ENCODE measurements around the gene HMGCL.
A peak's percentile ranks its signal among the peaks of the same experiment; 100 is the strongest.
"Not testable (repeated sequence)": the region's sequence is repeated elsewhere in the genome, so short reads cannot be mapped to it uniquely, and the experiment has no call there.

HMGCL gene

GRCh38 chr1:23805025-23805424, 20.2 kb downstream of the HMGCL start:
- no peak overlapping the region for H3K4me3 ChIP-seq (ENCODE audit: low read length)
- H3K9me3 ChIP-seq (ENCODE audit: insufficient read depth, low read depth, low read length) = no peaks in the 10 kb centered on the region
- WGBS = 91% methylated on average over 2 of the region's 2 CpGs
- no peaks in the 10 kb centered on the region for H3K36me3 ChIP-seq (ENCODE audit: insufficient read depth, low read length)
- no peak overlapping the region for H3K9ac ChIP-seq (ENCODE audit: low read depth, low read length)
- H3K4me1 ChIP-seq (ENCODE audit: insufficient read depth, low read length) = no peaks in the 10 kb centered on the region
- H3K27me3 ChIP-seq (ENCODE audit: insufficient read depth, low read length) = peaks cover 13% of the 10 kb centered on the region
- H3K27ac ChIP-seq (ENCODE audit: low read depth, low read length) = no peak overlapping the region

GRCh38 chr1:23804183-23804835, 20.9 kb downstream of the HMGCL start:
- Histone ChIP-seq H3K36me3 (ENCODE audit: insufficient read depth, low read length) (no peaks in the 10 kb centered on the region), H3K9ac (ENCODE audit: low read depth, low read length) (no peak overlapping the region), H3K27me3 (ENCODE audit: insufficient read depth, low read length) (peaks cover 13% of the 10 kb centered on the region), H3K9me3 (ENCODE audit: insufficient read depth, low read depth, low read length) (no peaks in the 10 kb centered on the region), H3K4me1 (ENCODE audit: insufficient read depth, low read length) (peaks cover 1% of the 10 kb centered on the region), H3K27ac (ENCODE audit: low read depth, low read length) (no peak overlapping the region), H3K4me3 (ENCODE audit: low read length) (no peak overlapping the region)
- 75% methylated on average over 7 of the region's 7 CpGs for WGBS

GRCh38 chr1:23803674-23804073, 21.6 kb downstream of the HMGCL start:
- Histone ChIP-seq H3K4me1 (ENCODE audit: insufficient read depth, low read length) (peaks cover 7% of the 10 kb centered on the region), H3K4me3 (ENCODE audit: low read length) (no peak overlapping the region), H3K27me3 (ENCODE audit: insufficient read depth, low read length) (peaks cover 13% of the 10 kb centered on the region), H3K9ac (ENCODE audit: low read depth, low read length) (no peak overlapping the region), H3K36me3 (ENCODE audit: insufficient read depth, low read length) (0 out of 2 replicates have a peak, but pooled peaks cover 4% of the 10 kb centered on the region), H3K27ac (ENCODE audit: low read depth, low read length) (no peak overlapping the region), H3K9me3 (ENCODE audit: insufficient read depth, low read depth, low read length) (no peaks in the 10 kb centered on the region)
- WGBS = 90% methylated on average over 5 of the region's 5 CpGs

- not testable (repeated sequence) for H3K27ac ChIP-seq (ENCODE audit: low read depth, low read length); H3K4me1 ChIP-seq (ENCODE audit: insufficient read depth, low read length)
- 90% methylated on average over 7 of the region's 7 CpGs for WGBS
Measured at GRCh38 chr1:23802809-23803342, 22.4 kb downstream of the HMGCL start.

DNA sequence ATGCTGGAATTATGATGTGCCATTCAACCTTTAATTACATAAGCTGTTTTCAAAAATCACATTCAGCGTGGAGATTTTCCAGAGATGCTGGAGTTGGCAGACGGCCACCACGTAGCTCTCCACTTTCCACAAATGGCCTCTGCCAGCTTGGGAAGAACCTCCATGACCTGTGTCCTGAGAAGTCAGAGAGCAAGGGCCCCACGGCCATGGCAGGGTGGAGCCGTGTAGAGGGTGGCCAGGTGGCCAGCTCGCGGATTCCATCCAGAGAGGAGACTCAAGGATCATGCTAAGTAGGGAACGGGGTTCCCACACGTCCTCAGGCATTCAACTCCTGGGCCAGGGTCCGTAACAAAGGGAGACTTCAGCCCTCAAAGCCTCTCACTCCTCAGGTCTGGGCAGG, 23.4 kb downstream of the HMGCL start:
- Histone ChIP-seq H3K4me1 (ENCODE audit: insufficient read depth, low read length) (peaks cover 7% of the 10 kb centered on the region), H3K9ac (ENCODE audit: low read depth, low read length) (no peak overlapping the region), H3K27ac (ENCODE audit: low read depth, low read length) (no peak overlapping the region), H3K27me3 (ENCODE audit: insufficient read depth, low read length) (peaks cover 13% of the 10 kb centered on the region), H3K36me3 (ENCODE audit: insufficient read depth, low read length) (peaks cover 20% of the 10 kb centered on the region), H3K9me3 (ENCODE audit: insufficient read depth, low read depth, low read length) (no peaks in the 10 kb centered on the region), H3K4me3 (ENCODE audit: low read length) (0 out of 2 replicates have a peak overlapping the region, but pooled peaks have one; percentile 72)
- WGBS = 74% methylated on average over 10 of the region's 10 CpGs

More at GRCh38 chr1:23802809-23803342, 22.4 kb downstream of the HMGCL start:
- Histone ChIP-seq H3K27me3 (ENCODE audit: insufficient read depth, low read length) (peaks cover 13% of the 10 kb centered on the region), H3K36me3 (ENCODE audit: insufficient read depth, low read length) (peaks cover 12% of the 10 kb centered on the region)
- not testable (repeated sequence) for H3K9me3 ChIP-seq (ENCODE audit: insufficient read depth, low read depth, low read length); H3K9ac ChIP-seq (ENCODE audit: low read depth, low read length); H3K4me3 ChIP-seq (ENCODE audit: low read length)

GRCh38 chr1:23801338-23801748, 23.9 kb downstream of the HMGCL start:
- Histone ChIP-seq H3K4me1 (ENCODE audit: insufficient read depth, low read length) (peaks cover 7% of the 10 kb centered on the region), H3K9ac (ENCODE audit: low read depth, low read length) (peak overlapping the region; percentile 63; the same call in 1 of the 2 replicates), H3K27me3 (ENCODE audit: insufficient read depth, low read length) (peaks cover 13% of the 10 kb centered on the region), H3K9me3 (ENCODE audit: insufficient read depth, low read depth, low read length) (no peaks in the 10 kb centered on the region), H3K4me3 (ENCODE audit: low read length) (peak overlapping the region; percentile 72), H3K36me3 (ENCODE audit: insufficient read depth, low read length) (peaks cover 25% of the 10 kb centered on the region), H3K27ac (ENCODE audit: low read depth, low read length) (0 out of 2 replicates have a peak overlapping the region, but pooled peaks have one; percentile 72)
- 20% methylated on average over 19 of the region's 19 CpGs for WGBS

GRCh38 chr1:23800400-23801337, 24.6 kb downstream of the HMGCL start, which contains the start of gene GALE:
GALE (minus strand) TSS chr1:23800754; CDS start chr1:23799007, 1,747 bp downstream.
- H3K9ac ChIP-seq (ENCODE audit: low read depth, low read length) = peak within 1 kb of the TSS; percentile 84
- H3K27me3 ChIP-seq (ENCODE audit: insufficient read depth, low read length) = peaks cover 13% of the 10 kb centered on the region
- peaks cover 7% of the 10 kb centered on the region for H3K4me1 ChIP-seq (ENCODE audit: insufficient read depth, low read length)
- no peaks in the 10 kb centered on the region for H3K9me3 ChIP-seq (ENCODE audit: insufficient read depth, low read depth, low read length)
- under 1% methylated on average over 82 of the region's 82 CpGs for WGBS
- H3K27ac ChIP-seq (ENCODE audit: low read depth, low read length) = peak within 1 kb of the TSS; percentile 72
- peak within 1 kb of the TSS; percentile 72 for H3K4me3 ChIP-seq (ENCODE audit: low read length)
- H3K36me3 ChIP-seq (ENCODE audit: insufficient read depth, low read length) = peaks cover 30% of the 10 kb centered on the region

DNA sequence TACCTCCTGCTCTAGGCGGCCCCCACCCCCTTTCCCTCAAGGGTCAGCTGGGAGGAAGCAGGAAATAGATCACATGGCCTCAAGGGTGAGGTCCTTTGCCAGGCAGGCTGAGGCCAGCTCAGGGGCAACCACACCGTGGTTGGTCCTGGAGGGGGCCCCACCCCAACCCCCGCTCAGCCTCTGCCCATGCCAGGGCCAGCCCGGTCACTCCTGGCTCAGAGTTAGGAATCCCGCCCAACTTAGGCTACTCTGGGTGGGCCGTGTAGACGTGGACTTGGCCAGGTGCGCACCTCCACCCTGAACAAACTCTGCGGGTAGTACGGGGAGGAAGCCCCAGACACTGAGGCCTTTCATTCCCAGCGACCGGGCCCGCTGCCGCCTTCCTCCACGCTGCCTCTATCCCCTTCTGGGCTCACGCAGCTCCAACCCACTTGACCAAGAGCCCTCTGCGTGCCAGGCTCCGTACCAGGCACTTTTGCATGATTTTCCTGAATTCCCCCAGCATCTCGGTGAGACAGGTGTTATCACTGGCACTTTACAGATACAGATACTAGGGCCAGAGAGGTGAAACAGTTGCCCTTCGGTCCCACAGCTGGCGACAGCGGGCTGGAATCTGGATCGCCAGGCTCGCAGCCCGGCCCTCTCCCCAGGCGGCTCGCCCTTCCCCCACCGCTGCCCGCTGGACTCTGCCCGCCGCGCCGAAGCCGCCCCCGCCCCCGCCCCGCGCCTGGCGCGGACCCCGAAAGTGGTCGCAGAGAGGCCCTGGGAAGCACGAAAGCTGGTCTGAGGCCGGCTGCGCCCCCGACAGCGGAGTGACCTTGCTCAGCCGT, 25.4 kb downstream of the HMGCL start:
- H3K36me3 ChIP-seq (ENCODE audit: insufficient read depth, low read length) = peaks cover 37% of the 10 kb centered on the region
- H3K9me3 ChIP-seq (ENCODE audit: insufficient read depth, low read depth, low read length) = no peaks in the 10 kb centered on the region

DNA sequence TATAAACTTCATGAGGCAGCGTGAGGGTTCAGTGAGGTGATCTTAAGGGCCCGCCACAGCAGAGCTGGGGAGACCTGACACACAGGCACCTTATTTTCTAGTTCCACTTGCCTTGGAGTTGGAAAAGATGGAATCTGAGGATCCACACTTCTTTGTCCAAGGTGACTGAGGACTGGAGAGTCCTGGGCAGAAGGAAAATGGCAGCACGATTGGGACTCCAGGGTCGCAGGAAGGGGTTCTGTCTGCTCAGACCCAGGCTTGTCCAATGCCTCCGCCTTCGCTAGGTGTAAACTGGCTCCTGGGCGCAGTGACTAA, 26.0 kb downstream of the HMGCL start:
- peak overlapping the region; percentile 72 for H3K4me3 ChIP-seq (ENCODE audit: low read length)
- H3K9ac ChIP-seq (ENCODE audit: low read depth, low read length) = no peak overlapping the region
- 49% methylated on average over 7 of the region's 7 CpGs for WGBS
- peak overlapping the region; percentile 16; the same call in 1 of the 2 replicates for H3K27ac ChIP-seq (ENCODE audit: low read depth, low read length)
- no peaks in the 10 kb centered on the region for H3K9me3 ChIP-seq (ENCODE audit: insufficient read depth, low read depth, low read length)
- peaks cover 41% of the 10 kb centered on the region for H3K36me3 ChIP-seq (ENCODE audit: insufficient read depth, low read length)
- H3K4me1 ChIP-seq (ENCODE audit: insufficient read depth, low read length) = peaks cover 7% of the 10 kb centered on the region
- H3K27me3 ChIP-seq (ENCODE audit: insufficient read depth, low read length) = peaks cover 13% of the 10 kb centered on the region

More for the DNA sequence above, 25.4 kb downstream of the HMGCL start:
- Histone ChIP-seq H3K27me3 (ENCODE audit: insufficient read depth, low read length) (peaks cover 13% of the 10 kb centered on the region), H3K4me1 (ENCODE audit: insufficient read depth, low read length) (peaks cover 7% of the 10 kb centered on the region), H3K9ac (ENCODE audit: low read depth, low read length) (peak overlapping the region; percentile 84), H3K27ac (ENCODE audit: low read depth, low read length) (peak overlapping the region; percentile 70), H3K4me3 (ENCODE audit: low read length) (peak overlapping the region; percentile 72)
- 2% methylated on average over 48 of the region's 48 CpGs for WGBS

DNA sequence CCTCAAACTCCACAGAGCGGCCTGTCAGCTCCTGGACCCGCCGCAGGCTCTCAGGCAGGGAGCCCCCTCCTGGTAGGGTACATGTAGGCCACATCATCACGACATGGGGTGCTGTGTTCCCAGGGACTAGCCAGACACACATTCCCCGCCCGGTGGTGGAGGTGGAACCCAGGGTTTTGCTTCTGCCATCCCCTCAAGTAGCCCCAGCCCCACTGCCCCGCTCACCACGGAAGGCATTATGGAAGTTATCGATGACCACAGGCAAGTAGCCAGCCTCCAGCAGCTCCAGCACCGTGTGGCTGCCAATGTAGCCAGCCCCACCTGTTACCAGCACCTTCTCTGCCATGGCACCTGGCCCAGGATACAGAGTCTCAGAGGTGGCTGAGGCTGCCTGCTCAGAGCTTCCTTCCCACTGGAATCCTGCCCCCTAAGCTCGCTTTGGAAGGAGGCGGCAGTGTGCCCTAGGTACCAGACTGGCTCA, 26.5 kb downstream of the HMGCL start:
- peaks cover 13% of the 10 kb centered on the region for H3K27me3 ChIP-seq (ENCODE audit: insufficient read depth, low read length)
- no peak overlapping the region for H3K9ac ChIP-seq (ENCODE audit: low read depth, low read length)
- peaks cover 43% of the 10 kb centered on the region for H3K36me3 ChIP-seq (ENCODE audit: insufficient read depth, low read length)
- peaks cover 7% of the 10 kb centered on the region for H3K4me1 ChIP-seq (ENCODE audit: insufficient read depth, low read length)
- WGBS = 92% methylated on average over 12 of the region's 12 CpGs
- peak overlapping the region; percentile 16; the same call in 1 of the 2 replicates for H3K27ac ChIP-seq (ENCODE audit: low read depth, low read length)
- no peak overlapping the region for H3K4me3 ChIP-seq (ENCODE audit: low read length)
- H3K9me3 ChIP-seq (ENCODE audit: insufficient read depth, low read depth, low read length) = no peaks in the 10 kb centered on the region
